GM23338 (cell line): ENCODE results near the gene NWD2.

Experiments
- CREB1 ChIP-seq: fragments of 250-450 bp; sonication (Bioruptor Pico); IDR thresholded peaks from 2 replicates; pipeline ENCODE4 v1.5.0; 2020; ENCODE audit warnings: low read depth, mild to moderate bottlenecking, moderate library complexity
- EZH2 ChIP-seq: fragments of 200-600 bp; sonication (generic); IDR thresholded peaks from one replicate; pipeline ENCODE4 v1.8.0; 2017; ENCODE audit warnings: antibody characterized with exemption, mild to moderate bottlenecking, low read depth; ENCODE audit not compliant: unreplicated experiment
- EZH2phosphoT487 ChIP-seq: fragments of 200-600 bp; sonication (generic); IDR thresholded peaks from one replicate; pipeline ENCODE4 v1.8.1; 2018; ENCODE audit warnings: antibody characterized with exemption; ENCODE audit not compliant: unreplicated experiment
- JUNB ChIP-seq: IDR thresholded peaks from one replicate; pipeline ENCODE4 v1.6.1; 2016; ENCODE audit warnings: antibody characterized with exemption; ENCODE audit not compliant: unreplicated experiment
- TF ChIP-seq, protein P1 (sequence below): IDR thresholded peaks from one replicate; pipeline ENCODE4 v1.6.1; 2018; ENCODE audit warnings: antibody characterized with exemption; ENCODE audit not compliant: unreplicated experiment
- TF ChIP-seq, protein P2 (sequence below), 2 experiments: fragments of 200-600 bp in 1 of 2; sonication (generic) in 1 of 2; conservative IDR thresholded peaks; 2 replicates each; pipeline versions ENCODE4 v1.5.1 to v1.6.1; 2016 to 2017; ENCODE audit warnings: antibody characterized with exemption in 2 of 2, low read depth in 2 of 2, mild to moderate bottlenecking in 2 of 2, moderate library complexity in 1 of 2

DNA sequence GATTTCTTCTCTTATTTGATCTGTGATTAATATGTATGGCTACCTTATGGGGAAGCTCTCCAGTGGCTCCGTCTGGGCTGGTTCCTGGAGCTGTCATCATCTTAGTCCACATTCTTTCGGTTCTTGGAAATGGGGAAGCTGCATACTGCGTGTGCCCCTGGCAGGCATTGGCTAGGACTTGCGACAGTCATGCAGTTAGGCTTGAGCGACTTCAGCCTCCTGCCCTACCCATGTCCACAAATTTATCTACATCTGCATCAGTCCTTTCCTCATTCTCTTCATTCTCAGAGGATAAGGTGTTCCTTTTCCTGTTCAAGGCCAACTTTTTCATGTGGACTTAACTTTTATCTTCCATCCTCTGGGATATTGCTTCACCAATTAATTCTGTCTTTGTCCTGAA, 227.4 kb downstream of the NWD2 start:
- TF ChIP-seq, protein P1, sequence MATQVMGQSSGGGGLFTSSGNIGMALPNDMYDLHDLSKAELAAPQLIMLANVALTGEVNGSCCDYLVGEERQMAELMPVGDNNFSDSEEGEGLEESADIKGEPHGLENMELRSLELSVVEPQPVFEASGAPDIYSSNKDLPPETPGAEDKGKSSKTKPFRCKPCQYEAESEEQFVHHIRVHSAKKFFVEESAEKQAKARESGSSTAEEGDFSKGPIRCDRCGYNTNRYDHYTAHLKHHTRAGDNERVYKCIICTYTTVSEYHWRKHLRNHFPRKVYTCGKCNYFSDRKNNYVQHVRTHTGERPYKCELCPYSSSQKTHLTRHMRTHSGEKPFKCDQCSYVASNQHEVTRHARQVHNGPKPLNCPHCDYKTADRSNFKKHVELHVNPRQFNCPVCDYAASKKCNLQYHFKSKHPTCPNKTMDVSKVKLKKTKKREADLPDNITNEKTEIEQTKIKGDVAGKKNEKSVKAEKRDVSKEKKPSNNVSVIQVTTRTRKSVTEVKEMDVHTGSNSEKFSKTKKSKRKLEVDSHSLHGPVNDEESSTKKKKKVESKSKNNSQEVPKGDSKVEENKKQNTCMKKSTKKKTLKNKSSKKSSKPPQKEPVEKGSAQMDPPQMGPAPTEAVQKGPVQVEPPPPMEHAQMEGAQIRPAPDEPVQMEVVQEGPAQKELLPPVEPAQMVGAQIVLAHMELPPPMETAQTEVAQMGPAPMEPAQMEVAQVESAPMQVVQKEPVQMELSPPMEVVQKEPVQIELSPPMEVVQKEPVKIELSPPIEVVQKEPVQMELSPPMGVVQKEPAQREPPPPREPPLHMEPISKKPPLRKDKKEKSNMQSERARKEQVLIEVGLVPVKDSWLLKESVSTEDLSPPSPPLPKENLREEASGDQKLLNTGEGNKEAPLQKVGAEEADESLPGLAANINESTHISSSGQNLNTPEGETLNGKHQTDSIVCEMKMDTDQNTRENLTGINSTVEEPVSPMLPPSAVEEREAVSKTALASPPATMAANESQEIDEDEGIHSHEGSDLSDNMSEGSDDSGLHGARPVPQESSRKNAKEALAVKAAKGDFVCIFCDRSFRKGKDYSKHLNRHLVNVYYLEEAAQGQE, result no peak
- no peak for TF ChIP-seq EZH2phosphoT487
- TF ChIP-seq CREB1, result no peak
- no peak for TF ChIP-seq EZH2
- TF ChIP-seq, protein P2, sequence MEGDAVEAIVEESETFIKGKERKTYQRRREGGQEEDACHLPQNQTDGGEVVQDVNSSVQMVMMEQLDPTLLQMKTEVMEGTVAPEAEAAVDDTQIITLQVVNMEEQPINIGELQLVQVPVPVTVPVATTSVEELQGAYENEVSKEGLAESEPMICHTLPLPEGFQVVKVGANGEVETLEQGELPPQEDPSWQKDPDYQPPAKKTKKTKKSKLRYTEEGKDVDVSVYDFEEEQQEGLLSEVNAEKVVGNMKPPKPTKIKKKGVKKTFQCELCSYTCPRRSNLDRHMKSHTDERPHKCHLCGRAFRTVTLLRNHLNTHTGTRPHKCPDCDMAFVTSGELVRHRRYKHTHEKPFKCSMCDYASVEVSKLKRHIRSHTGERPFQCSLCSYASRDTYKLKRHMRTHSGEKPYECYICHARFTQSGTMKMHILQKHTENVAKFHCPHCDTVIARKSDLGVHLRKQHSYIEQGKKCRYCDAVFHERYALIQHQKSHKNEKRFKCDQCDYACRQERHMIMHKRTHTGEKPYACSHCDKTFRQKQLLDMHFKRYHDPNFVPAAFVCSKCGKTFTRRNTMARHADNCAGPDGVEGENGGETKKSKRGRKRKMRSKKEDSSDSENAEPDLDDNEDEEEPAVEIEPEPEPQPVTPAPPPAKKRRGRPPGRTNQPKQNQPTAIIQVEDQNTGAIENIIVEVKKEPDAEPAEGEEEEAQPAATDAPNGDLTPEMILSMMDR (conservative IDR thresholded peaks at IDR 0.05; ENCODE audit: low read depth in 2 of 2), result no peak
- TF ChIP-seq JUNB, result no peak
